ENCODE results near the gene EFCAB6. TPM values are rescaled to one million over a fixed set of nuclear protein-coding genes. Genes with fewer than 3 reads are reported as not detected.

The EFCAB6 gene
- total and polyA plus RNA-seq, 9 of the 15 experiments (the other 6 are each of a cell fraction or from before 2014, with no cell fraction given): 0.06 TPM; not detected in 8

- Histone ChIP-seq H3K9me1 (ENCODE audit: control insufficient read depth, insufficient read depth, low read length) (no peaks in the 10 kb centered on the region), H3K9me3 (replicated peaks; ENCODE audit: control insufficient read depth, insufficient read depth, low read depth, low read length) (no peaks in the 10 kb centered on the region), H4K20me1 (replicated peaks; ENCODE audit: control insufficient read depth, insufficient read depth, low read length) (no peaks in the 10 kb centered on the region), H3K9ac (ENCODE audit: insufficient read depth in 1 of 2, low read depth in 2 of 2, low read length in 2 of 2) (no peak overlapping the region), H3K4me3 (no peak overlapping the region), H3K27me3 (ENCODE audit: control insufficient read depth in 2 of 2, insufficient read depth in 2 of 2, low read length in 2 of 2) (peaks cover 0 to 5% of the 10 kb centered on the region in 2 experiments; a peak in 1 of 5 replicates), H3K27ac (ENCODE audit: extremely low read depth, low read depth, low read length) (no peak overlapping the region), H3K4me2 (ENCODE audit: insufficient read depth, low read length) (no peak overlapping the region), H3K79me2 (ENCODE audit: control insufficient read depth, insufficient read depth, low read length) (no peaks in the 10 kb centered on the region), H3K4me1 (replicated peaks in 1 of 2; ENCODE audit: control insufficient read depth in 2 of 2, insufficient read depth in 2 of 2, low read length in 2 of 2) (no peaks in the 10 kb centered on the region), H2AFZ (ENCODE audit: low read depth, low read length) (no peak overlapping the region), H3K36me3 (ENCODE audit: control insufficient read depth, insufficient read depth, low read length) (no peaks in the 10 kb centered on the region)
- peak; percentile 12 to 24 (median 21) for DNase-seq (ENCODE audit: extremely low read depth in 1 of 4, low spot score in 3 of 4)
- ChIA-PET POLR2A (no interaction called here), CTCF (ENCODE audit: low intra/inter-chr PET ratio) (no interaction called here)
- WGBS (ENCODE audit: insufficient coverage, low coverage, missing lambda C conversion rate): 1% methylated on average over 10 of the region's 14 CpGs
- in situ Hi-C loops (cut with MboI): no loop called here
- no peak for FAIRE-seq
- intact Hi-C loops (cut with micrococcal nuclease): no loop called here
- peak; percentile 63; the same call in 1 of the 3 replicates for ATAC-seq
- peak; percentile 27 for TF ChIP-seq CTCFL (IDR thresholded peaks at IDR 0.05; ENCODE audit: borderline replicate concordance, insufficient read depth, low read depth, low read length, poor library complexity, severe bottlenecking)
- peak in 2 of 3 experiments; percentile 27 to 32; a peak in 1 of 6 replicates for TF ChIP-seq CTCF (IDR thresholded peaks at IDR 0.05 in 2 of 3, conservative IDR thresholded peaks at IDR 0.05 in 1 of 3; ENCODE audit: insufficient read depth in 2 of 3, low read depth in 1 of 3, low read length in 3 of 3)
- TF ChIP-seq MBD1 (CRISPR knock-in tag; IDR thresholded peaks at IDR 0.05): no peak
- BruUV-seq (replicated peaks): no TSS peak
Measured at GRCh38 chr22:43537019-43537585, 275.0 kb downstream of the EFCAB6 start.

Data from K562 (cell line).